HepG2 (cell line): ENCODE data around the gene TTPAL. TPM values are rescaled to one million over a fixed set of nuclear protein-coding genes. Genes with fewer than 3 reads are reported as not detected.

ENCODE experiments used
- HNRNPL ChIP-seq: fragments of 200-400 bp; formaldehyde crosslinking; IDR thresholded peaks from 2 replicates; pipeline ENCODE4 v1.6.1; 2017; ENCODE audit warnings: mild to moderate bottlenecking, low read depth, low read length
- KLF11 ChIP-seq: IDR thresholded peaks from 2 replicates; pipeline ENCODE4 v1.6.1; 2016; ENCODE audit warnings: missing compliant biosample characterization
- MIER2 ChIP-seq: IDR thresholded peaks from 2 replicates; pipeline ENCODE4 v1.6.1; 2016; ENCODE audit warnings: missing biosample characterization, missing genetic modification reagents
- NR2C2 ChIP-seq: sonication (generic); formaldehyde crosslinking; IDR thresholded peaks from 2 replicates; pipeline ENCODE4 v1.4.0; 2020; ENCODE audit warnings: missing genetic modification reagents, mild to moderate bottlenecking, moderate library complexity, borderline replicate concordance
- THAP11 ChIP-seq: IDR thresholded peaks from 2 replicates; pipeline ENCODE4 v1.6.1; 2016; ENCODE audit warnings: missing biosample characterization, missing genetic modification reagents
- ZBTB33 ChIP-seq: sonication (generic); formaldehyde crosslinking; IDR thresholded peaks from 2 replicates; pipeline ENCODE4 v1.4.0; 2020; ENCODE audit warnings: missing genetic modification reagents
- ZNF501 ChIP-seq: sonication (generic); formaldehyde crosslinking; IDR thresholded peaks from 2 replicates; pipeline ENCODE4 v1.5.1; 2020; ENCODE audit warnings: mild to moderate bottlenecking, moderate library complexity, missing genetic modification reagents
- ZNF775 ChIP-seq: sonication (generic); formaldehyde crosslinking; IDR thresholded peaks from 2 replicates; pipeline ENCODE4 v1.4.0; 2020; ENCODE audit warnings: missing genetic modification reagents, mild to moderate bottlenecking, moderate library complexity, borderline replicate concordance
- ZNF777 ChIP-seq: sonication (generic); formaldehyde crosslinking; IDR thresholded peaks from 2 replicates; pipeline ENCODE4 v1.4.0; 2020; ENCODE audit warnings: missing genetic modification reagents
- ZNF850 ChIP-seq: sonication (generic); formaldehyde crosslinking; conservative IDR thresholded peaks from 2 replicates; pipeline ENCODE4 v1.9.0; 2021; ENCODE audit warnings: mild to moderate bottlenecking, missing genetic modification reagents
- polyA plus RNA-seq, 8 experiments: library from polyadenylated mRNA; depleted of rRNA in 3 of 8; stranded (reverse) in 7 of 8; unstranded in 1 of 8; fragments of >200 nt; fragmentation: Illumina TruSeq in 4 of 8; extraction: Trizol in 4 of 8; gene quantifications; 2 replicates each; pipeline versions ENCODE4 v1.2.1 to v1.2.3, GENCODE V29; 2011 to 2016; ENCODE audit warnings: low read depth in 4 of 8, missing spikeins in 1 of 8, mixed read lengths in 1 of 8; ENCODE audit not compliant: insufficient read depth in 1 of 8
- total RNA-seq, 5 experiments: library from RNA; depleted of rRNA; stranded (reverse); fragments of >200 nt; fragmentation: Illumina TruSeq; extraction: Trizol; gene quantifications; 2 replicates each; pipeline ENCODE4 v1.2.3, GENCODE V29; 2016; ENCODE audit warnings: low read depth in 1 of 5
- TF ChIP-seq, protein P1 (sequence below): sonication (generic); formaldehyde crosslinking; IDR thresholded peaks from 2 replicates; pipeline ENCODE4 v1.5.0; 2020; ENCODE audit warnings: mild to moderate bottlenecking, missing genetic modification reagents
- TF ChIP-seq, protein P2 (sequence below): sonication (generic); formaldehyde crosslinking; IDR thresholded peaks from 2 replicates; pipeline ENCODE4 v1.5.0; 2020; ENCODE audit warnings: missing genetic modification reagents
- TF ChIP-seq, protein P3 (sequence below), 2 experiments: fragments of 450-650 bp in 1 of 2; sonication (generic) in 1 of 2; formaldehyde crosslinking; IDR thresholded peaks; 2 replicates each; pipeline versions ENCODE4 v1.5.0 to v1.8.0; 2020 to 2022; ENCODE audit warnings: mild to moderate bottlenecking in 1 of 2, missing genetic modification reagents in 1 of 2

TTPAL gene
- total and polyA plus RNA-seq, 2 of the 13 experiments (the other 11 are each of a cell fraction or from before 2014, with no cell fraction given), result 4.3 to 18.8 TPM

GRCh38 chr20:44521484-44522481 is 46.1 kb downstream of the TTPAL start, which contains the start of gene SERINC3 (continued):
- TF ChIP-seq, protein P1, sequence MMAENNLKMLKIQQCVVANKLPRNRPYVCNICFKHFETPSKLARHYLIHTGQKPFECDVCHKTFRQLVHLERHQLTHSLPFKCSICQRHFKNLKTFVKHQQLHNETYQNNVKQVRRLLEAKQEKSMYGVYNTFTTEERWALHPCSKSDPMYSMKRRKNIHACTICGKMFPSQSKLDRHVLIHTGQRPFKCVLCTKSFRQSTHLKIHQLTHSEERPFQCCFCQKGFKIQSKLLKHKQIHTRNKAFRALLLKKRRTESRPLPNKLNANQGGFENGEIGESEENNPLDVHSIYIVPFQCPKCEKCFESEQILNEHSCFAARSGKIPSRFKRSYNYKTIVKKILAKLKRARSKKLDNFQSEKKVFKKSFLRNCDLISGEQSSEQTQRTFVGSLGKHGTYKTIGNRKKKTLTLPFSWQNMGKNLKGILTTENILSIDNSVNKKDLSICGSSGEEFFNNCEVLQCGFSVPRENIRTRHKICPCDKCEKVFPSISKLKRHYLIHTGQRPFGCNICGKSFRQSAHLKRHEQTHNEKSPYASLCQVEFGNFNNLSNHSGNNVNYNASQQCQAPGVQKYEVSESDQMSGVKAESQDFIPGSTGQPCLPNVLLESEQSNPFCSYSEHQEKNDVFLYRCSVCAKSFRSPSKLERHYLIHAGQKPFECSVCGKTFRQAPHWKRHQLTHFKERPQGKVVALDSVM (CRISPR knock-in tag), result no peak
- TF ChIP-seq, protein P2, sequence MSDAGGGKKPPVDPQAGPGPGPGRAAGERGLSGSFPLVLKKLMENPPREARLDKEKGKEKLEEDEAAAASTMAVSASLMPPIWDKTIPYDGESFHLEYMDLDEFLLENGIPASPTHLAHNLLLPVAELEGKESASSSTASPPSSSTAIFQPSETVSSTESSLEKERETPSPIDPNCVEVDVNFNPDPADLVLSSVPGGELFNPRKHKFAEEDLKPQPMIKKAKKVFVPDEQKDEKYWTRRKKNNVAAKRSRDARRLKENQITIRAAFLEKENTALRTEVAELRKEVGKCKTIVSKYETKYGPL (CRISPR knock-in tag), result peak; percentile 90
- TF ChIP-seq, protein P3, sequence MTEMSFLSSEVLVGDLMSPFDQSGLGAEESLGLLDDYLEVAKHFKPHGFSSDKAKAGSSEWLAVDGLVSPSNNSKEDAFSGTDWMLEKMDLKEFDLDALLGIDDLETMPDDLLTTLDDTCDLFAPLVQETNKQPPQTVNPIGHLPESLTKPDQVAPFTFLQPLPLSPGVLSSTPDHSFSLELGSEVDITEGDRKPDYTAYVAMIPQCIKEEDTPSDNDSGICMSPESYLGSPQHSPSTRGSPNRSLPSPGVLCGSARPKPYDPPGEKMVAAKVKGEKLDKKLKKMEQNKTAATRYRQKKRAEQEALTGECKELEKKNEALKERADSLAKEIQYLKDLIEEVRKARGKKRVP (CRISPR knock-in tag; IDR thresholded peaks at IDR 0.05), result peak in 1 of 2 experiments; percentile 89; a peak in 2 of 4 replicates
- TF ChIP-seq ZNF501 (CRISPR knock-in tag) (peak; percentile 100), ZNF777 (CRISPR knock-in tag) (peak; percentile 44; the same call in 1 of the 2 replicates), ZNF850 (CRISPR knock-in tag) (no peak; the same call in 1 of the 2 replicates), THAP11 (peak; percentile 90), KLF11 (CRISPR knock-in tag) (peak; percentile 59; the same call in 1 of the 2 replicates), HNRNPL (peak; percentile 55; the same call in 1 of the 2 replicates), MIER2 (CRISPR knock-in tag) (no peak), ZBTB33 (CRISPR knock-in tag) (no peak), ZNF775 (CRISPR knock-in tag) (peak; percentile 87; the same call in 1 of the 2 replicates), NR2C2 (CRISPR knock-in tag) (peak; percentile 78)
